Measurements from ENCODE around the gene SLIT1.
"Not testable (repeated sequence)": the region's sequence is repeated elsewhere in the genome, so short reads cannot be mapped to it uniquely, and the experiment has no call there.

SLIT1 gene

DNA sequence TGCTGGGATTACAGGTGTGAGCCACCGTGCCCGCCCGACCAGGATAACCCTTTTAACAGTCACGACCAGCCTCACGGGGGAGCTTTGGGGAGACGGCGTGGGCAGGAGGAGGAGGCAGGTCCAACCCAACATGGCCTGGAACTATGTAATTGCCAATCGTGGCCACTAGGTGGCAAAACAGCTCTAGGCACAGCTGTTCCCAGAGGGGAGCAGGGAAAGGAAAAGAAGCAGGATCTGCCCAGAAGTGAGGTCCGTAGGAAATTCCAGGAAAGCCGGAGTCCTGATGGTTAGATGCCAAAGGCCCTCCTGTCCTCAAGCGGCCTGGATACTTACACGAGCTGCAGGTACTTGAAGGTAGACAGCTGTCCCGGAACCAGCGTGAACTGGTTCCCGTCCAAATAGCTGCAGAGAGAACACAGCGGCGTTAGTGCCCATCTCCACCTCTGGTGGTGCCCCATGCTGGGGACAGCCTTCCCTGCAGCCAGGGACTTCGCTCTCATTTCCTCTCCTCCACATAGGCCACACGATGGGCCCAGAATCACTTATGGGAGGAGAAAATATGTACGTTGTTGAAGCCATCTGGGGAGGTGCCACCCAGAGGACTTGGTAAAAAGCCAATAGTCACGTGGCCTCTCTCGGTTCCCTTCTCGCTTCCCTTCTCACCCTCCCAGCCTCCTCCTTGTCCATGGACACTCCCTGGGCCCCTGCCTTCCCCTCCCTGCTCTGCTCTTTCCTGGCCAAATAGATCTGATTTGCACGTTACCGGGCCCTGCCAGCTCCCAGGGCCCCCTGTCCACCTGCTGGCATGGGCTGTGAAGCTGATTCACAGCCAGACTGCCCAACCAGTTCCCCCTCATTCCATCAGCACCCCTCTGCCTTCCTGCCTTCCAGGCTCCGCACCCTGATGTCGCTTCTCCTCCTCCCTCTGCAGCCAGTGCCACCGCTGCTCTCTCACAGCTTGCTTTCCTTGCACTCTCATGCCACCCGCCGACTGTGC lies 148.1 kb downstream of the SLIT1 start:
- Histone ChIP-seq H3K4me1 (ENCODE audit: control insufficient read depth, insufficient read depth, low read length) (peaks cover 7% of the 10 kb centered on the region), H3K27me3 (ENCODE audit: control insufficient read depth, insufficient read depth, low read length) (no peaks in the 10 kb centered on the region), H3K9me3 (ENCODE audit: control insufficient read depth, low read length) (no peaks in the 10 kb centered on the region), H3K36me3 (ENCODE audit: control insufficient read depth, insufficient read depth, low read length) (no peaks in the 10 kb centered on the region), H3K4me3 (ENCODE audit: low read length) (peak overlapping the region; percentile 31), H3K9ac (ENCODE audit: low read length) (no peak overlapping the region)

DNA sequence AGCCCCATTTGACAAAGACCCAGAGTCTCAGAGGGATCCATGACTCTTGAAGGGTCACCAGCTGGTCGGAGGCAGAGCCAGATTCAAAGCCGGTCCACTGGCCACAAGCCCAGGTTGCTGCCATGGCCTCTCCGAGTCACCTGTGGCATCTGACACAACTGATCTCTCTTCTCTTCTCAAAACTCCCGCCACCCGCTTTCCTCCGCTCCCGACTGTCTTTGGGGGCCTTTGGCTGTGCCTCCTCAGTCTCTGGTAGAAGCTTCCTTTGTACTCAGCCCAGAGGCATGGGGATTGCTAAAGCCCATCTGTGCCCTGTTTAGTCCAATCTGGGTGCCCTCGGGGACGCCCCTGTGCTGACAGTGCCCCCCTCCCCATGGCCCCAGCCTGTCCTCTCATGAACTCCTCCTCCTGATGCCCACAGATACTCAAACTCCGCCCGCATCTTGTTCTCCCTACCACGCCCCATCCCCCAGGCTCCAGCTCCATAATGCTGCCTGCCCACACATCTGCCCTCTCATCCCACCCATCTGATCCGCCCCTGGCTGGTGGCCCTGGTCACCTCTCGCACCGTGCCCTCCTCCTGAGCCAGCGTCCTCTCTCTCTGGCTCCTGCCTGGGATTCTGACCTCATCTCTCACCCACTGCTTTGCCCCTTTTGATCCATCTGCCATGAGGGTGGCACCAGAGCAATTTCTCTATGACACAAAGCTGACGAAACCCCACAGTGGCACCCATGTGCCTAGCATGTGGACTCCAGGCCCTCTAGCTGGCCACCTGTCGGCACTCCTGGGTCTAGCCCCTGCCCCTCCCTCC lies 150.6 kb downstream of the SLIT1 start:
- Histone ChIP-seq H3K36me3 (ENCODE audit: control insufficient read depth, insufficient read depth, low read length) (no peaks in the 10 kb centered on the region), H3K9ac (ENCODE audit: low read length) (no peak overlapping the region), H3K27me3 (ENCODE audit: control insufficient read depth, insufficient read depth, low read length) (peaks cover 3% of the 10 kb centered on the region), H3K9me3 (ENCODE audit: control insufficient read depth, low read length) (no peaks in the 10 kb centered on the region), H3K4me3 (ENCODE audit: low read length) (no peak overlapping the region), H3K4me1 (ENCODE audit: control insufficient read depth, insufficient read depth, low read length) (peaks cover 7% of the 10 kb centered on the region)

DNA sequence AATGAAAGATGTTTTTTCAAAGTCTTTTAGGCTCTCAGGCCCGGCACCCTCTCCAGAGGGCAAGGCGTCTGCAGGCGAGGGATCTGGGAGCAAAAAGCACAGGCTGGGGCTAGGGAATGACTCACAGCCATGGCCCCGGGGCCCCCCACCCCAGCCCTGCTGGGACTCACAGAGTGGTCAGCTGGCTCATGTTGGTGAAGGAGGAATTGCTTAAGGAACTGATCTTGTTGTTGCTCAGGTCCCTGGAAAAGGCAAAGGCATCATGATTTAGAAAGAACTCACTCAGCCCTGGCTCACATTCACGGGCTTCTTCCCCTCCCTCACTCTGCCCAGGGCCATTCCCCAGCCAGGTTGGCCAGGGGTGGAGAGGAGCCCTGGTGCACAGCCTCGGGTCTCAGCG lies 151.5 kb downstream of the SLIT1 start:
- peaks cover 3% of the 10 kb centered on the region for H3K27me3 ChIP-seq (ENCODE audit: control insufficient read depth, insufficient read depth, low read length)
- no peaks in the 10 kb centered on the region for H3K9me3 ChIP-seq (ENCODE audit: control insufficient read depth, low read length)
- H3K4me1 ChIP-seq (ENCODE audit: control insufficient read depth, insufficient read depth, low read length), result peaks cover 7% of the 10 kb centered on the region
- H3K36me3 ChIP-seq (ENCODE audit: control insufficient read depth, insufficient read depth, low read length), result no peaks in the 10 kb centered on the region
- no peak overlapping the region for H3K9ac ChIP-seq (ENCODE audit: low read length)
- H3K4me3 ChIP-seq (ENCODE audit: low read length), result no peak overlapping the region

DNA sequence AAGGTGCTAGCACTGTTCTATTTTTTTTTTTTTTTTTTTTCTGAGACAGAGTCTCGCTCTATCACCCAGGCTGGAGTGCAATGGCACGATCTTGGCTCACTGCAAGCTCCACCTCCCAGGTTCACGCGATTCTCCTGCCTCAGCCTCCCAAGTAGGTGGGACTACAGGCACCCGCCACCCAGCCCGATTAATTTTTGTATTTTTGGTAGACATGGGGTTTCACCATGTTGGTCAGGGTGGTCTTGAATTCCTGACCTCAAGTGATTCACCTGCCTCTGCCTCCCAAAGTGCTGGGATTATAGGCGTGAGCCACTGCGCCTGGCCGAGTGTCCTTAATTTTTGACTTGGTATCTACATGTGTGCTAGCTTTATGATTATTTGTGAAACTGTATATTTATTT lies 151.9 kb downstream of the SLIT1 start:
- not testable (repeated sequence) for H3K9me3 ChIP-seq (ENCODE audit: control insufficient read depth, low read length); H3K36me3 ChIP-seq (ENCODE audit: control insufficient read depth, insufficient read depth, low read length); H3K9ac ChIP-seq (ENCODE audit: low read length)

DNA sequence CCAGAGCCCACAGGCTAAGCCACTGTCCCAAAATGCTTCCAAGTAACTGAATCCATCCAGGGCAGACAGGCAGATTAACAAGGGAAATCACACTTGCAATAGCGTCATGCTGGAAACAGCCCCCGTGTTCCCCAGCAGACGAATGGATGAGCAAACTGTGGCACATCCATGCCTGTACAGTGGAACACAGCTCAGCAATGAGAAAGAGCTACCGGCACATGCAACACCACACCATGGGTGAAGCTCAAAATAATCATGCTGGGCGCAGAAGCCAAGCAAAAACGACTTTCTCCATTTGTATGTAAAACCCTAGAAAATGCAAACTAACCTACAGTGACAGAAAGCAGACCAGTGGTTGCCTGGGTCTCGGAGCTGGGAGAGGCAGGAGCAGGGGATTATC lies 153.1 kb downstream of the SLIT1 start:
- Histone ChIP-seq H3K4me1 (ENCODE audit: control insufficient read depth, insufficient read depth, low read length) (peaks cover 2% of the 10 kb centered on the region), H3K9me3 (ENCODE audit: control insufficient read depth, low read length) (no peaks in the 10 kb centered on the region), H3K36me3 (ENCODE audit: control insufficient read depth, insufficient read depth, low read length) (no peaks in the 10 kb centered on the region), H3K9ac (ENCODE audit: low read length) (no peak overlapping the region), H3K4me3 (ENCODE audit: low read length) (no peak overlapping the region), H3K27me3 (ENCODE audit: control insufficient read depth, insufficient read depth, low read length) (peaks cover 3% of the 10 kb centered on the region)

More for the DNA sequence above, 151.9 kb downstream of the SLIT1 start:
- not testable (repeated sequence) for H3K27me3 ChIP-seq (ENCODE audit: control insufficient read depth, insufficient read depth, low read length); H3K4me3 ChIP-seq (ENCODE audit: low read length); H3K4me1 ChIP-seq (ENCODE audit: control insufficient read depth, insufficient read depth, low read length)

DNA sequence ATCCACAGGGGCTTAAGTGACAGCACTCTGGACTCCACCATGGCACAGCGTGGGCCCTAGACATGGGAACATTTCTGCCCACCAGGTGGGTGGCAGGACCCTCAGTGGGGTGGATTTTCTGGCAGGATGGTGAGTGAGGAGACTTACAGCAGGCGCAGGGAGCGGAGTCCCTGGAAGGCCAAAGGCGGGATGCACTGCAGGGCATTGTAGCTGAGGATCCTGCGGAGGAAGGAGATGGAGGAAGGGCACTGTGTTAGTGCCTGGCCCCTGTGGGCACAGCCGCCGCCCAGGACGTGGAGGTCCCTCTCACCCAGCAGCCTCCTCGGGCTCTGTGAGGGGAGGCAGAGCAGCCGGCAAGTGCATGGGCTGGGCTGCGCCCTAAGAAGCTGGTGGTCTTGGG lies 154.3 kb downstream of the SLIT1 start:
- H3K36me3 ChIP-seq (ENCODE audit: control insufficient read depth, insufficient read depth, low read length), result no peaks in the 10 kb centered on the region
- H3K9ac ChIP-seq (ENCODE audit: low read length), result no peak overlapping the region
- no peak overlapping the region for H3K4me3 ChIP-seq (ENCODE audit: low read length)
- no peaks in the 10 kb centered on the region for H3K4me1 ChIP-seq (ENCODE audit: control insufficient read depth, insufficient read depth, low read length)
- H3K27me3 ChIP-seq (ENCODE audit: control insufficient read depth, insufficient read depth, low read length), result peaks cover 3% of the 10 kb centered on the region
- H3K9me3 ChIP-seq (ENCODE audit: control insufficient read depth, low read length), result no peaks in the 10 kb centered on the region

DNA sequence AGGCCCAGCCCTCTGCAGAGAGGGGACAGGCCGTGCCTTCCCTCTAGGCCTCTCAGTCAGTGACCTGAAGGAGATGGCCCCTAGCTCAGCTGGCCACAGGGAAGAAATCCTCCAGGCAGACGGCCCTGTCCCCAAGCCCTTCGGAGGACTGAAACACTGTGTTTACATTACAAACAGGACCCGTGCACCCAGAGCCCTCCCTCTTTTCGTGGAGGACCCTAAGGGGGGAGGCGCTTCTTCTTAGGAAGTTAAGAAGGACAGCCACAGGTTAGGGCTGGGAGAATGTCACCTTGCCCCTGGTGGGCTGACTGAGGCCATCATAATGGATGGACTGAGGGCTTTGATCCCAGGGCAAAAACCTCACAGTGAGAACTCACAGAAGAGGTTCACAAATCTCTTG lies 154.9 kb downstream of the SLIT1 start:
- Histone ChIP-seq H3K36me3 (ENCODE audit: control insufficient read depth, insufficient read depth, low read length) (no peaks in the 10 kb centered on the region), H3K4me1 (ENCODE audit: control insufficient read depth, insufficient read depth, low read length) (no peaks in the 10 kb centered on the region), H3K9ac (ENCODE audit: low read length) (no peak overlapping the region), H3K4me3 (ENCODE audit: low read length) (no peak overlapping the region), H3K27me3 (ENCODE audit: control insufficient read depth, insufficient read depth, low read length) (peaks cover 3% of the 10 kb centered on the region), H3K9me3 (ENCODE audit: control insufficient read depth, low read length) (no peaks in the 10 kb centered on the region)

DNA sequence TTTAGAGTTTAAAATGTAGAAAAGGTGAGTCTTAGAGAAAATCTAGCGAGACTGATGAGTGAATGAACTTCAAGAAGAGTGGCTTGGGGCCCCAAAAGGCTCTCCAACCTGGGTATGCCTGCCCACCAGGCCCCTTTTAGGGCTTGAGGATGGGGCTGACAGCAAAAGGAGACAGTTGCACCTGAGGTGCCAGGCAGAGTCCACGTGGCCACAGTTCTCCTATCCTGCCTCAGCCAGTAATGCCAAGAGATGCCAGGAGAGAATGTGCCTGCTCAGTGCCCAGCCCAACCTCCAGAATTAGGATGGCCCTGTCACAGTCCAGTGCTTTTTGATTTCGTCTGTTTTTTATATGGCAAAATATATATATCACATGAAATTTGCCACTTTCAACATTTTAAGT lies 156.5 kb downstream of the SLIT1 start:
- no peak overlapping the region for H3K4me3 ChIP-seq (ENCODE audit: low read length)
- H3K4me1 ChIP-seq (ENCODE audit: control insufficient read depth, insufficient read depth, low read length), result peaks cover 4% of the 10 kb centered on the region
- H3K9ac ChIP-seq (ENCODE audit: low read length), result no peak overlapping the region
- no peaks in the 10 kb centered on the region for H3K9me3 ChIP-seq (ENCODE audit: control insufficient read depth, low read length)
- H3K27me3 ChIP-seq (ENCODE audit: control insufficient read depth, insufficient read depth, low read length), result peaks cover 3% of the 10 kb centered on the region
- no peaks in the 10 kb centered on the region for H3K36me3 ChIP-seq (ENCODE audit: control insufficient read depth, insufficient read depth, low read length)

DNA sequence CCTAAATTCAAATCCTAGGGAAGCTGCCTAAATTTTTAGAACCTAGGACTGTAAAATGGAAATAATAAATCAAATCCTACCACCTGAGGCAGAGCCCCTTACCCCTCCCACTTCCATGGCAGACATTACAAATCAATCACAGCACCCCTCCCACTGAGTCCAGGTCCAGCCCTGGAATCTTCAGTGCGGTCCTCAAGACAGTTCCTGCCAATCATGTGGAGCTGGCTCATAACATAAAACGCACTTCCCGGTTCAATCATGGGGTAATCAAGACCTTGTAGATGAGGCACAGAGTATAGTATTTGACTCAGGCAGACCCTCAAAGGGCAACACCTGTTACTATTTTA lies 157.0 kb downstream of the SLIT1 start:
- H3K4me1 ChIP-seq (ENCODE audit: control insufficient read depth, insufficient read depth, low read length), result peaks cover 9% of the 10 kb centered on the region
- H3K27me3 ChIP-seq (ENCODE audit: control insufficient read depth, insufficient read depth, low read length), result peaks cover 3% of the 10 kb centered on the region
- H3K9ac ChIP-seq (ENCODE audit: low read length), result no peak overlapping the region
- H3K4me3 ChIP-seq (ENCODE audit: low read length), result no peak overlapping the region
- no peaks in the 10 kb centered on the region for H3K36me3 ChIP-seq (ENCODE audit: control insufficient read depth, insufficient read depth, low read length)
- no peaks in the 10 kb centered on the region for H3K9me3 ChIP-seq (ENCODE audit: control insufficient read depth, low read length)

DNA sequence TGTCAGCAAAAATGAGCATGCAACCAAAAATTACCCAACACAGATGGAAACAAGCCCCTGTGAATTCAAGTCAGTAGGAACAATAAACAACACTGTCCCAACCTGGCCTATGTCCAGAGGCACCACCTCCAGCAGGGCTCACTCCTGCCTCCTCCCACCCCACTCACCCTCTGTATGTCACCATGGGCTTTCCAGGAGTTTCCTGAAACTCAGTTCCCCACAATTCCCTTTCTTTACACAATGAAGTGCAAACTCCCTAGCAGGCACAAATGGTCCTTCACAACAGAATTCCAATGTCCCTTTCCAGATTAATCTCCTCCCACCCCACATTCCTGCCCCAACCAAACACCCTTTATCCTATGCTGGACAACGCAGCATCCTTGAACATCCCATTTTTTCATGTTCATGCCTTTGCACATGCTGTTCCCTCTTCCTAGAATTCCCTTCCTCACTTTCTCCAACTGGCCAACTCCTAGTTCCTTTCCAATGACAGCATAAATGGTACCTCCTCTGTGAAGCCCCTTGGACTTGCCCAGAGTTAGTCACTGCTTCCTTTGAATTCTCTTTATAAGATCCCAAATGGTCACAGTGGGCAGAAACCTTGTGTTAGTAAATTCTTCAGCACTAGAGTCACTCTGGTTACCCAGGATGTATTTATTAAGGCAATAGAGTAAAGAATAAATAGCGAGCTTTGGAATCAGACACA lies 157.5 kb downstream of the SLIT1 start:
- no peaks in the 10 kb centered on the region for H3K9me3 ChIP-seq (ENCODE audit: control insufficient read depth, low read length)
- no peaks in the 10 kb centered on the region for H3K36me3 ChIP-seq (ENCODE audit: control insufficient read depth, insufficient read depth, low read length)
- H3K4me3 ChIP-seq (ENCODE audit: low read length), result no peak overlapping the region
- no peak overlapping the region for H3K9ac ChIP-seq (ENCODE audit: low read length)
- peaks cover 3% of the 10 kb centered on the region for H3K27me3 ChIP-seq (ENCODE audit: control insufficient read depth, insufficient read depth, low read length)
- peaks cover 9% of the 10 kb centered on the region for H3K4me1 ChIP-seq (ENCODE audit: control insufficient read depth, insufficient read depth, low read length)

DNA sequence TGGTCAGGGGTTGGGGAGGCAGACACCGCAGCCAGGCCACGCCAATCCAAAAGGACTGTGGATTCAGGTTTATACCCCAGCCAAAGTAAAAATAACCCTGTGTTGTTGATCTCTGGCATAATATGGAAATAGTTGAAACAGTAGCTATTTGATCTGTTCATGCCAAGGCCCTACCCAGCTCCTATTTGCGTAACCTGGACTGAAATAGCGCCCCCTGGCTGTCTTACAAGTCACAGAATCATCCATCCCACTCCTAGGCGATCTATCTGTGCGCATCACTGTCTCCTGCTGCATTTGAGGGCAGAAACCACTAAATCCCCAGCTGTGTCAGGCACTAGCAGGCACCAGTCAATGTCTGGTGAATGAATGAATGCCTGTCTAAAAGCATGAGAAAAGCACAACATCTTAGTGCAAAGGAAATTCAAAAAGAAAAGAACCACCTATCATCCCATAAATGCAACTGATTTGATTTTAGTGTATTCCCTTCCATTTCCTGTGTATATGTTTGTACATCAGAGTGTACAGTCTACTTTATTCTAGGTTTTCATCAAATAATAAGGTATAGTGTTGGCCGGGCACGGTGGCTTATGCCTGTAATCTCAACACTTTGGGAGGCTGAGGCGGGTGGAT lies 160.0 kb downstream of the SLIT1 start:
- Histone ChIP-seq H3K27me3 (ENCODE audit: control insufficient read depth, insufficient read depth, low read length) (peaks cover 3% of the 10 kb centered on the region), H3K9me3 (ENCODE audit: control insufficient read depth, low read length) (no peaks in the 10 kb centered on the region), H3K9ac (ENCODE audit: low read length) (no peak overlapping the region), H3K4me1 (ENCODE audit: control insufficient read depth, insufficient read depth, low read length) (peaks cover 9% of the 10 kb centered on the region), H3K4me3 (ENCODE audit: low read length) (no peak overlapping the region), H3K36me3 (ENCODE audit: control insufficient read depth, insufficient read depth, low read length) (no peaks in the 10 kb centered on the region)
